Measurements from ENCODE around the gene MDFI.

- TF ChIP-seq, protein P1, sequence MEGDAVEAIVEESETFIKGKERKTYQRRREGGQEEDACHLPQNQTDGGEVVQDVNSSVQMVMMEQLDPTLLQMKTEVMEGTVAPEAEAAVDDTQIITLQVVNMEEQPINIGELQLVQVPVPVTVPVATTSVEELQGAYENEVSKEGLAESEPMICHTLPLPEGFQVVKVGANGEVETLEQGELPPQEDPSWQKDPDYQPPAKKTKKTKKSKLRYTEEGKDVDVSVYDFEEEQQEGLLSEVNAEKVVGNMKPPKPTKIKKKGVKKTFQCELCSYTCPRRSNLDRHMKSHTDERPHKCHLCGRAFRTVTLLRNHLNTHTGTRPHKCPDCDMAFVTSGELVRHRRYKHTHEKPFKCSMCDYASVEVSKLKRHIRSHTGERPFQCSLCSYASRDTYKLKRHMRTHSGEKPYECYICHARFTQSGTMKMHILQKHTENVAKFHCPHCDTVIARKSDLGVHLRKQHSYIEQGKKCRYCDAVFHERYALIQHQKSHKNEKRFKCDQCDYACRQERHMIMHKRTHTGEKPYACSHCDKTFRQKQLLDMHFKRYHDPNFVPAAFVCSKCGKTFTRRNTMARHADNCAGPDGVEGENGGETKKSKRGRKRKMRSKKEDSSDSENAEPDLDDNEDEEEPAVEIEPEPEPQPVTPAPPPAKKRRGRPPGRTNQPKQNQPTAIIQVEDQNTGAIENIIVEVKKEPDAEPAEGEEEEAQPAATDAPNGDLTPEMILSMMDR (conservative IDR thresholded peaks at IDR 0.05): no peak
- no peak for TF ChIP-seq EZH2 (IDR thresholded peaks at IDR 0.05; ENCODE audit: low read depth)
These were observed 17.4 kb downstream of the MDFI start for GRCh38 chr6:41655646-41656001.

All from PC-9 (cell line).